ENCODE data around the gene TEX52.
"Not testable (repeated sequence)": the region's sequence is repeated elsewhere in the genome, so short reads cannot be mapped to it uniquely, and the experiment has no call there.

Gene TEX52

DNA sequence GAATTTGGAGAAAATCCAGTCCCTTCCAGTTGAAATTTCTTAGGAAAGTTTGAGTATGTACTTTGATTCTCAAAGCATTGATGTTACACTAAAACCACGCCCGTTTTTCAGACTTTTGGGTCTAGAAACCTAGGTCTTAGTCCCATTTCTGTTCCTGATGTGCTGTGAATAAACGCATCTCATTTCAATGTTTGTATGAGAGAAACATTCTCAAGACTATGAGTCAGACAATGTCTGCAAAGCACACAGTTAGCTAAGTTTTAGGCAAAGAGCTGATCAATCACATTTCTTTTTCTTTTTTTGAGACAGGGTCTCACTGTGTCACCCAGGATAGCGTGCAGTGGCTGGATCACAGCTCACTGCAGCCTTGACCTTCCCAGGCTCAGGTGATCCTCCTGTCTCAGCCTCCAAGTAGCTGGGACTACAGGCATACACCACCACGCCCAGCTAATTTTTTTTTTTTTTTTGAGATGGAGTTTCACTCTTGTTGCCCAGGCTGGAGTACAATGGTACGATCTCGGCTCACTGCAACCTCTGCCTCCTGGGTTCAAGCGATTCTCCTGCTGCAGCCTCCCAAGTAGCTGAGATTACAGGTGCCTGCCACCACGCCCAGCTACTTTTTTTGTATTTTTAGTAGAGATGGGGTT is 12.3 kb upstream of the TEX52 start:
- not testable (repeated sequence) for DNase-seq (ENCODE audit: low read depth, low spot score)

DNA sequence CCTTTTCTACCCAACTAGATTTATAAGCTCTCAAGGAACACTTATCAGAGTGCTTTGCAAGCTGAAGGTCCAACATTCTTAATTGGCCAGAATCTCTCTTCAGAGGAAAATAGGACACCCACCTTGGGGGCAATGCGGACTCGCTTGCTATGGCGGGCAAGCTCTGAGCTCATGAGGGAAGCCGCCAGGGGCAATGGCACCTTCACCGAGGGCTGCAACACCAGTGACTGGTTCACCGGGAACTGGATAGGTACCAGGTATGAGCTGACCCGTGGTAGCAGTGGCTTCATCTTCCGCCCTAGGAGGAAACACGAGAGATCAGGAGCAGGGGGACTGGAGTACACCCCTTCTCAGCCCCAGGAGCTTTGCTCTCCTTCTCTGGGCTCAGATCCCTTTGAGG is 7.4 kb upstream of the TEX52 start:
- no peak for DNase-seq (ENCODE audit: low read depth, low spot score)

DNA sequence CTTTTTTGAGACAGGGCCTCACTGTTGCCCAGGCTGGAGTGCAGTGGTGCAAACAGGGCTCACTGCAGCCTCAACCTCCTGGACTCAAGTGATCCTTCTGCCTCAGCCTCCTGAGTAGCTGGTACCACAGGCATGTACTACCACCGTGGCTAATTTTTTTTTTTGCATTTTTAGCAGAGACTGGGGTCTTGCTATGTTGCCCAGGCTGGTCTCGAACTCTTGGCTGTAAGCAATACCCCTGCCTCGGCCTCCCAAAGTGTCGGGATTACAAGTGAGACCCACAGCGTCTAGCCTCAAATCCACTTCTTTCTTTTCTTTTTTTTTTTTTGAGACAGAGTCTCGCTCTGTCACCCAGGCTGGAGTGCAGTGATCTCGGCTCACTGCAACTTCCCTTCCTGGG is 6.6 kb upstream of the TEX52 start:
- not testable (repeated sequence) for DNase-seq (ENCODE audit: low read depth, low spot score)

GRCh38 chr12:2862876-2863275 is 6.0 kb upstream of the TEX52 start:
- DNase-seq (ENCODE audit: low read depth, low spot score), result no peak

DNA sequence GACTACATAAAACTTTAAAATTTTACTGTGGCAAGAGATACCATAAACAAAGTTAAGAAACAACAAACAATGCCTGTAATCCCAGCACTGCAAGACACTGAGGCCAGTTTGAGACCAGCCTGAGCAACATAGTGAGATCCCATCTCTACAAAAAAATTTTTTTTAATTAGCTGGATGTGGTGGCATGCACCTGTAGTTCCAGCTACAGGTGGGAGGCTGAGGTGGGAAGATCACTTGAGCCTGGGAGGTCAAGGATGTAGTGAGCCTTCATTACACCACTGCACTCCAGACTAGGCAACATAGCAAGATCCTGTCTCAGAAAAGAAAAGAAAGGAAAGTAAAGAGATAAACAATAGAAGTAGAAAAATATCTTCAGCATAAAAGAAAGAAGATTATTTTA is 3.3 kb upstream of the TEX52 start:
- DNase-seq (ENCODE audit: low read depth, low spot score), result no peak

- no peak for DNase-seq (ENCODE audit: low read depth, low spot score)
These were observed 2.1 kb upstream of the TEX52 start for GRCh38 chr12:2858944-2859421.

- no peak for DNase-seq (ENCODE audit: low read depth, low spot score)
These were observed 1.5 kb upstream of the TEX52 start for GRCh38 chr12:2858334-2858733.

DNA sequence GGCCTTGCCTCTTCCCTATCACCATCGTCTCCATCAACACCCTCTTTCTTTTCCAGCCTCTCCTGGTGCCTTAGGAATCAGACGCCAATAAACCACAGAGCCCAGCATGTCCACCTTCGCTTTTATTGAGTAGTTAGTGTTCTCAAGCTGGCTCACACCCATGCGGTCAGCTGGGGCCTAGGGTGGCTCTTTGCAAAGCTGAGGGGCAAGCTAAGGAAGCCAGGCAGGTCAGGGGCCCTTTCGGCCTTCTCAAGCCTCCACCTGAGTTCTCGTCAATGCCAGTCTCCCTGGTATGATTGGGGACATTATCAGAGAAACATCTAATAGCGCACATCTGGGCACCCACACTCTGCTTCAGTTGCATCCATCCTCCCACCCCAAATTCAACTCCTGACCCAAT is 737 bp upstream of the TEX52 start:
- DNase-seq (ENCODE audit: low read depth, low spot score), result no peak

- no peak for DNase-seq (ENCODE audit: low read depth, low spot score)
These were observed 788 bp downstream of the TEX52 start for GRCh38 chr12:2856051-2856450.

DNA sequence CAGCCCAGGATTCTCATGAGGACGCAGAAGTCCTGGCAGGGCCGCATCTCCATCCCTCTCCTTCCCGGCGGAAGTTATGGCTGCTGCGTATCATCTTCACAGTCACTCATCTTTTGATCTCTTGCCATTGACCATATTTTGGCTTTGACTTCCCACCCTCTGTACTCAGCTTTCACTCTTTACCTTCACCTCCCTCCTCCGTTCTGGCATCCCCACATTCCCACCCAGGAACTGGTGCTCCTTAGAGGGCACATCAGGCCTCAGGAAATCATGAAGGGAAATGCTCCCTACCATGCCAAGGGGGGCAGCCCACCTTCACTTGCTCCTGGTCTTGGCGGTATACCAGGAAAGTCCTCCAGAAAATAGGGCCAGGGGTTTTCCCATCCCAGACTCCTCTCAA is 1.3 kb downstream of the TEX52 start:
- no peak for DNase-seq (ENCODE audit: low read depth, low spot score)

GRCh38 chr12:2854669-2855453 is 2.0 kb downstream of the TEX52 start:
- no peak for DNase-seq (ENCODE audit: low read depth, low spot score)

GRCh38 chr12:2853626-2854025 is 3.2 kb downstream of the TEX52 start:
- no peak for DNase-seq (ENCODE audit: low read depth, low spot score)

DNA sequence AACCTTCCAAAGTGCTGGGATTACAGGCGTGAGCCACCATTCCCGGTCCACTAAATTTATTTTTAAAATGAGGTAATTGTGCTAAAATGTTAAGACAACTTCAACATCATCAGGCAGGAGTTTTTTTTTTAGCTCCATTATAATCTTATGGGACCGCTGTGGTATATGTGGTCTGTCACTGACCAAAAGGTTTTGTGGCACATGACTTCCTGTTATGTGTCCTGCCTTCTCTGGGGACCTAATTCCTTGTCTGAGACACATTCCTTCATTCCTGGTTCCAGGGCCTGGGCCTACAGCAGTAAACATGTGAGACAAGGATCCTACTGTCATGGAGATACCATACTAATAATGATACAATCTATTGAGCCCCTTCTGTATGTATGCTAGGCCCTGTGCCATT is 4.9 kb downstream of the TEX52 start:
- no peak for DNase-seq (ENCODE audit: low read depth, low spot score)

- DNase-seq (ENCODE audit: low read depth, low spot score), result no peak
These were observed 11.6 kb downstream of the TEX52 start for GRCh38 chr12:2845280-2845679.

- DNase-seq (ENCODE audit: low read depth, low spot score), result no peak
These were observed 12.1 kb downstream of the TEX52 start for GRCh38 chr12:2844786-2845185.

DNA sequence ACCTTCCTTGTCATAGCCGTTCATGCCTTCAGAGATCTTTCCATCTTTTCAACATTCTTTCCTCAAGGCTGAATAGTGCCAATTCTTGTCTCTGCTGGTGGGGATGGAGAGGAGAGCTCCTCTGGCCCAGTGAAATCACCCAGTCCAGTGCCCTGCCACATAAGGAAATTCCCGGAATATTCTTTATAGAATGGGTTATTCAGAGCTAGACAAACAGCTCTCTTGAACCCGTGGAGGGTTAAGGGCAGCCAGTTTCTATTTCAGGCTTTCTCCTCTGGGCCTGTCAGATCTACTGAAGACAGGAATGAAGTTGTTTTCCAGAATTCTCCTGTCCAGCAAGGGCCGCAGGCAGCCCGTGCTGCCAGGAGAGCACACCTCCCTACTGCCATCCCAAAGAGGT is 13.9 kb downstream of the TEX52 start:
- DNase-seq (ENCODE audit: low read depth, low spot score), result no peak

GRCh38 chr12:2841056-2841650 is 15.7 kb downstream of the TEX52 start:
- no peak for DNase-seq (ENCODE audit: low read depth, low spot score)

- no peak for DNase-seq (ENCODE audit: low read depth, low spot score)
These were observed 20.3 kb downstream of the TEX52 start for GRCh38 chr12:2836574-2836973.

DNA sequence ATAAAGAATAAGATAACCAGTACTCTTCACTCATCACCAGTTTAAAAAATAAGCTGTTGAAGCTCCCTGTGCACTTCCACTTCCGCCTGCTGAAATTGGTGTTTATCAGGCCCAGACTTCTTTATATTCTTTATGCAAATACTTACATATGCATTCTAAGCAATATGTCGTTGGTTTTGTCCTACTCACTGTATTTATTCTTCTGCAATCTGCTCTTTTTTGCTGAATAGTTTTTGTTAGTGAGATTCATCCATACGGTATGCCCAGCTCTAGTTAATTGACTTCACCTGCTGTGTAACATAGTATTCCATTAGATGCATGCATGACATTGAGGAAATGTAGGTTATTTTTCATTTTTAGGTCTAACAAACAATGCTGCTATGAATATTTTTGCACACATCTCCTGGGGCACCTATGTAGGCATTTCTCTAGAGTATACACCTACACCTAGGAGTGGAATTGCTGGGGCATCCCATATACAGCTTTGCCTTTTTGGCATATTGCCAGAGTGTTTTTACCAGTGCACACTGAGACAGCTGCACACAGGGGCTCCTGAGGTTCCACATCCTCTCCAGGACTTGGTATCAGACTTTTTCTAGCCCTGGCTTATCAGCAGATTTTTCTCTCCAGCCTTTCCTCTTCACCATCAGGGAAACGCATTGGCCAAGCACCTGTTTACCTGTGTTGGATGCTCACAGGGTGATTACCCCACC is 21.0 kb downstream of the TEX52 start:
- DNase-seq (ENCODE audit: low read depth, low spot score), result no peak

- DNase-seq (ENCODE audit: low read depth, low spot score), result no peak
These were observed 22.0 kb downstream of the TEX52 start, which contains the start of gene NRIP2 for GRCh38 chr12:2834581-2835491. Gene NRIP2 (minus strand): TSS chr12:2835035. CDS start chr12:2834983, 52 bp downstream.

- no peak for DNase-seq (ENCODE audit: low read depth, low spot score)
These were observed 23.0 kb downstream of the TEX52 start for GRCh38 chr12:2833810-2834209.
